GM21717 (cell line): ENCODE measurements around the gene COA8.

Experiments
- ATAC-seq: cut with Tn5 transposase; IDR thresholded peaks from one replicate; pipeline ENCODE4 v1.9.1; 2021; ENCODE audit warnings: mild to moderate bottlenecking, moderate library complexity; ENCODE audit not compliant: unreplicated experiment

Gene COA8

GRCh38 chr14:103616635-103617300, 54.0 kb downstream of the COA8 start:
- no peak for ATAC-seq

- no peak for ATAC-seq
Measured at GRCh38 chr14:103619057-103619456, 56.3 kb downstream of the COA8 start.

GRCh38 chr14:103621860-103622259, 59.1 kb downstream of the COA8 start:
- ATAC-seq: no peak

- no peak for ATAC-seq
Measured at GRCh38 chr14:103623308-103623707, 60.5 kb downstream of the COA8 start.

- ATAC-seq: no peak
Measured at GRCh38 chr14:103623883-103624482, 61.2 kb downstream of the COA8 start.

GRCh38 chr14:103624860-103625259, 62.1 kb downstream of the COA8 start:
- no peak for ATAC-seq

- no peak for ATAC-seq
Measured at GRCh38 chr14:103625356-103626095, 62.8 kb downstream of the COA8 start.

- no peak for ATAC-seq
Measured at GRCh38 chr14:103626146-103626850, 63.5 kb downstream of the COA8 start.

GRCh38 chr14:103627073-103628025, 64.6 kb downstream of the COA8 start:
- ATAC-seq: no peak

- no peak for ATAC-seq
Measured at GRCh38 chr14:103628221-103628683, 65.5 kb downstream of the COA8 start.

GRCh38 chr14:103628684-103629502, 66.1 kb downstream of the COA8 start, which contains the start of gene KLC1:
Gene KLC1 (plus strand): TSS chr14:103629211. CDS start chr14:103654565, 25,354 bp downstream.
- ATAC-seq: peak; percentile 51

GRCh38 chr14:103629503-103630121, 66.9 kb downstream of the COA8 start:
- no peak for ATAC-seq

GRCh38 chr14:103630364-103631108, 67.8 kb downstream of the COA8 start:
- ATAC-seq: no peak

- ATAC-seq: no peak
Measured at GRCh38 chr14:103633391-103633790, 70.6 kb downstream of the COA8 start.

GRCh38 chr14:103634156-103634555, 71.4 kb downstream of the COA8 start:
- ATAC-seq: no peak

- no peak for ATAC-seq
Measured at GRCh38 chr14:103638594-103638993, 75.8 kb downstream of the COA8 start.
